ENCODE measurements around the gene NBDY.
"Not testable (repeated sequence)": the region's sequence is repeated elsewhere in the genome, so short reads cannot be mapped to it uniquely, and the experiment has no call there.

Gene NBDY

DNA sequence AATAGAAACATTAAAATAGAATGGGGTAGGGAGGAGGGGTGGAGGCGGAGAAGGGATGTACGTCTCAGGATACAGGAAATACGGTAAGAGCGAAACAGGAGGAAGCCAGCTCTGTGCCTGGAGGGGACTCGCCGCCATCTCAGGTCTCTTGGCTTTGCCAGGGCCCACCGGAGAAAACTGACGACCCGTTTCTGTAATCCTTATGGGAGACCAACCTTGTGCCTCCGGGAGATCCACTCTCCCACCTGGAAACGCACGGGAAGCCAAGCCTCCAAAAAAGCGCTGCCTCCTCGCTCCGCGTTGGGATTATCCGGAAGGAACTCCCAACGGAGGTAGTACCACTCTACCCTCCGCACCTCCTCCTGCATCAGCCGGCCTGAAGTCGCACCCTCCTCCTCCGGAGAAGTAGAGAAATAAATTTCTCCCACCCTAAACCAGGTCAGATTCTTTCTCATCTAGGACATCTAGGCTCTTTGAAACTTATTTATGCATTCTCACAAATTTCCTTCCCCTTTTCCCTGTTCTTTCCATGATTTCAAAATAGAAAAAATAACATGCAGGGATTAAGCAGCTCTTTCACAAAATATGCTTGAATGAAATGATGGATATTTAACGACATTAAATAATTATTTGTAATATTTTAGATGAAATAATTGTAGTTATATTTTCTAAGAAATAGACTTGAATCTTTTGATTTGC is at the start of gene NBDY:
Gene NBDY, plus strand, starts transcription at position 92 of the 699 bp plus-strand sequence. Its CDS starts 111 bp downstream, at position 203.
- peaks cover 26% of the 10 kb centered on the region for H3K79me2 ChIP-seq (ENCODE audit: control insufficient read depth, insufficient read depth, low read length, unreplicated experiment)
- peak within 1 kb of the TSS; percentile 94 for H2AFZ ChIP-seq (ENCODE audit: low read length, unreplicated experiment)

GRCh38 chrX:56704530-56704929 is 24.5 kb upstream of the NBDY start:
- H3K4me3 ChIP-seq (ENCODE audit: low read depth, low read length); H3K79me2 ChIP-seq (ENCODE audit: control insufficient read depth, insufficient read depth, low read length, unreplicated experiment); H3K27me3 ChIP-seq (ENCODE audit: insufficient read depth, low read length): not testable (repeated sequence)

More for the DNA sequence above, at the start of gene NBDY:
- Histone ChIP-seq H3K4me1 (ENCODE audit: control insufficient read depth, insufficient read depth, low read length, unreplicated experiment) (no peaks in the 10 kb centered on the region), H3K27me3 (ENCODE audit: insufficient read depth, low read length) (no peaks in the 10 kb centered on the region), H3K36me3 (ENCODE audit: insufficient read depth, low read length) (no peaks in the 10 kb centered on the region), H3K27ac (ENCODE audit: low read depth, low read length) (peak within 1 kb of the TSS; percentile 59), H3K4me3 (ENCODE audit: low read depth, low read length) (peak within 1 kb of the TSS; percentile 95)

GRCh38 chrX:56726605-56727004 is 2.4 kb upstream of the NBDY start:
- Histone ChIP-seq H3K27ac (ENCODE audit: low read depth, low read length) (no peak overlapping the region), H3K4me1 (ENCODE audit: control insufficient read depth, insufficient read depth, low read length, unreplicated experiment) (no peaks in the 10 kb centered on the region), H2AFZ (ENCODE audit: low read length, unreplicated experiment) (no peak overlapping the region), H3K79me2 (ENCODE audit: control insufficient read depth, insufficient read depth, low read length, unreplicated experiment) (peaks cover 14% of the 10 kb centered on the region), H3K4me3 (ENCODE audit: low read depth, low read length) (no peak overlapping the region), H3K27me3 (ENCODE audit: insufficient read depth, low read length) (no peaks in the 10 kb centered on the region), H3K36me3 (ENCODE audit: insufficient read depth, low read length) (no peaks in the 10 kb centered on the region)

More at GRCh38 chrX:56704530-56704929, 24.5 kb upstream of the NBDY start:
- not testable (repeated sequence) for H3K36me3 ChIP-seq (ENCODE audit: insufficient read depth, low read length); H2AFZ ChIP-seq (ENCODE audit: low read length, unreplicated experiment); H3K27ac ChIP-seq (ENCODE audit: low read depth, low read length); H3K4me1 ChIP-seq (ENCODE audit: control insufficient read depth, insufficient read depth, low read length, unreplicated experiment)

GRCh38 chrX:56727531-56727930 is 1.5 kb upstream of the NBDY start:
- H2AFZ ChIP-seq (ENCODE audit: low read length, unreplicated experiment) = peak overlapping the region; percentile 83

GRCh38 chrX:56728321-56728720 is 722 bp upstream of the NBDY start:
- H3K4me3 ChIP-seq (ENCODE audit: low read depth, low read length) = peak overlapping the region; percentile 95
- H3K36me3 ChIP-seq (ENCODE audit: insufficient read depth, low read length) = no peaks in the 10 kb centered on the region
- H3K79me2 ChIP-seq (ENCODE audit: control insufficient read depth, insufficient read depth, low read length, unreplicated experiment) = peaks cover 19% of the 10 kb centered on the region
- no peak overlapping the region for H3K27ac ChIP-seq (ENCODE audit: low read depth, low read length)
- H3K27me3 ChIP-seq (ENCODE audit: insufficient read depth, low read length) = no peaks in the 10 kb centered on the region
- H2AFZ ChIP-seq (ENCODE audit: low read length, unreplicated experiment) = peak overlapping the region; percentile 83
- no peaks in the 10 kb centered on the region for H3K4me1 ChIP-seq (ENCODE audit: control insufficient read depth, insufficient read depth, low read length, unreplicated experiment)

More at GRCh38 chrX:56727531-56727930, 1.5 kb upstream of the NBDY start:
- Histone ChIP-seq H3K36me3 (ENCODE audit: insufficient read depth, low read length) (no peaks in the 10 kb centered on the region), H3K27me3 (ENCODE audit: insufficient read depth, low read length) (no peaks in the 10 kb centered on the region), H3K4me3 (ENCODE audit: low read depth, low read length) (no peak overlapping the region), H3K27ac (ENCODE audit: low read depth, low read length) (no peak overlapping the region), H3K4me1 (ENCODE audit: control insufficient read depth, insufficient read depth, low read length, unreplicated experiment) (no peaks in the 10 kb centered on the region), H3K79me2 (ENCODE audit: control insufficient read depth, insufficient read depth, low read length, unreplicated experiment) (peaks cover 19% of the 10 kb centered on the region)

DNA sequence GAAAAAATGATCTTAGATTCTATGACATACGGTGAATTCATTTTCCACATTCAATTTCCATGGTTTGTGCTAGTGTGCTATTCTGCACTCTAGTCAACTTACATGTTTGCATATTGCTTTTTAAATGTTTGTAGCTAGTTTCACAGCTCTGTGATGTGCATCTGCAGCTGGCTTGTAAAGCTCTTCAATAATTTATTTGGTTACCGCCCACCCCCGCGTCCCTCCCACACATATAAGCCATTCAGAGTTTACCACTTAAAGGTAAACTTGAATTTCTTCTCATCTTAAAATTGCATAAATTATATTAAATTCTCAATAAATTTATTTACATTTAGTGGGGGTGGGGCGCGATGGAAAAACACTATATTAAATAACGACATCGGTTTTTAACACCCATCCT is 291 bp upstream of the NBDY start:
- H3K27ac ChIP-seq (ENCODE audit: low read depth, low read length) = no peak overlapping the region
- H3K27me3 ChIP-seq (ENCODE audit: insufficient read depth, low read length) = no peaks in the 10 kb centered on the region
- H3K4me1 ChIP-seq (ENCODE audit: control insufficient read depth, insufficient read depth, low read length, unreplicated experiment) = no peaks in the 10 kb centered on the region
- peaks cover 21% of the 10 kb centered on the region for H3K79me2 ChIP-seq (ENCODE audit: control insufficient read depth, insufficient read depth, low read length, unreplicated experiment)
- H3K36me3 ChIP-seq (ENCODE audit: insufficient read depth, low read length) = no peaks in the 10 kb centered on the region
- peak overlapping the region; percentile 95 for H3K4me3 ChIP-seq (ENCODE audit: low read depth, low read length)
- H2AFZ ChIP-seq (ENCODE audit: low read length, unreplicated experiment) = peak overlapping the region; percentile 67

GRCh38 chrX:56733459-56734046 is 4.5 kb downstream of the NBDY start:
- Histone ChIP-seq H3K27ac (ENCODE audit: low read depth, low read length) (no peak overlapping the region), H3K36me3 (ENCODE audit: insufficient read depth, low read length) (no peaks in the 10 kb centered on the region; the same call in 1 of the 2 replicates), H3K27me3 (ENCODE audit: insufficient read depth, low read length) (no peaks in the 10 kb centered on the region), H2AFZ (ENCODE audit: low read length, unreplicated experiment) (no peak overlapping the region), H3K79me2 (ENCODE audit: control insufficient read depth, insufficient read depth, low read length, unreplicated experiment) (peaks cover 37% of the 10 kb centered on the region), H3K4me1 (ENCODE audit: control insufficient read depth, insufficient read depth, low read length, unreplicated experiment) (no peaks in the 10 kb centered on the region), H3K4me3 (ENCODE audit: low read depth, low read length) (no peak overlapping the region)

DNA sequence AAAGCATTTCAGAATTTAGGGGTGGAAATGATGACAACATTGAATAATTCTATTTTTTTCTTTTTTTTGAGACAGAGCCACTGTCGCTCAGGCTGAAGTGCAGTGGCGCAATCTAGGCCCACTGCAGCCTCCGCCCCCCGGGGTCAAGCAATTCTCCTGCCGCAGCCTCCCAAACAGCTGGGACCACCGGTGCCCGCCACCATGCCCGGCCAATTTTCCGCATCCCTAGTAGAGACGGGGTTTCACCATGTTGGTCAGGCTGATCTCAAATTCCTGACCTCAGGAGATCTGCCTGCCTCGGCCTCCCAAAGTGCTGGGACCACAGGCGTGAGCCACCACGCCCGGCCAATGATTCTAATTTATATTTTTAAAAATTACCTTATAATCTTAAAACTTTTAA is 7.2 kb downstream of the NBDY start:
- H2AFZ ChIP-seq (ENCODE audit: low read length, unreplicated experiment) = no peak overlapping the region
- H3K79me2 ChIP-seq (ENCODE audit: control insufficient read depth, insufficient read depth, low read length, unreplicated experiment) = peaks cover 29% of the 10 kb centered on the region
- no peaks in the 10 kb centered on the region; the same call in 1 of the 2 replicates for H3K36me3 ChIP-seq (ENCODE audit: insufficient read depth, low read length)
- no peak overlapping the region for H3K4me3 ChIP-seq (ENCODE audit: low read depth, low read length)
- H3K27me3 ChIP-seq (ENCODE audit: insufficient read depth, low read length) = no peaks in the 10 kb centered on the region
- H3K4me1 ChIP-seq (ENCODE audit: control insufficient read depth, insufficient read depth, low read length, unreplicated experiment) = no peaks in the 10 kb centered on the region
- H3K27ac ChIP-seq (ENCODE audit: low read depth, low read length) = no peak overlapping the region

DNA sequence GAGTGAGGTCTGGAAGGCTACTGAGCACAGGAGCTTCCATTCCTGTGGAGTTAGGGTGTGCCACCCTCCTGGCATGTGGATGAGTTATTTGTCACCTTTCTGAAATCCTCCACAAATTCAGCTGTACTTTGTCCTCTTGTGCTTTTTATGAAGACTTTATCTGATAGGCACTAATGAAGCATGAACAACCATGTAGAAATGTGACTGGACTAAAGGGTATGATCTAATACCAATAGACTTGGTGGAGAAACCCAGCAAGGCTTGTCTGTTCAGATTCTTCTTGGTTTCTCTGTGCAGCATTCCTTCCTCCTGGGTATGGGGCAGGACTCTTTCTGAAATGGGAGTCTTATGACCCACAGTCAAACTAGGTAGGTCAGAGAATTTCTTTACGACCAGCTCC is 9.6 kb downstream of the NBDY start:
- Histone ChIP-seq H3K4me3 (ENCODE audit: low read depth, low read length) (no peak overlapping the region), H3K27ac (ENCODE audit: low read depth, low read length) (no peak overlapping the region), H3K36me3 (ENCODE audit: insufficient read depth, low read length) (no peaks in the 10 kb centered on the region; the same call in 1 of the 2 replicates), H3K27me3 (ENCODE audit: insufficient read depth, low read length) (no peaks in the 10 kb centered on the region), H3K4me1 (ENCODE audit: control insufficient read depth, insufficient read depth, low read length, unreplicated experiment) (no peaks in the 10 kb centered on the region), H2AFZ (ENCODE audit: low read length, unreplicated experiment) (no peak overlapping the region), H3K79me2 (ENCODE audit: control insufficient read depth, insufficient read depth, low read length, unreplicated experiment) (peaks cover 34% of the 10 kb centered on the region)

DNA sequence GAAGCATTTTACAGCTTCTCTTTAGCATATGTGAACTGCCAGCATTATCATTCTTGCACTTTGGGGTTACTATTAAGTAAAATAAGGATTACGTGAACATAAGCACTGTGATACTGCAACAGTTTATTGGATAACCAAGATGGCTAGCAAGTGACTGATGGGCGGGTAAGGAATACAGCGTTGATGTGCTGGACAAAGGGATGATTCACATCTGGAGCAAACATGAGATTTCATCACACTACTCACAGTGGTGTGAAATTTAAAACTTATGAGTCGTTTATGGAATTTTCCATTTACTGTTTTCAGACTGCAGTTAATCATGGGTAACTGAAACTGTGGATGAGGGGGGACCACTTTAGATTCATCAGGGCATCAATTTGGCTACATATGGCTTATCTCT is 16.0 kb downstream of the NBDY start:
- no peak overlapping the region for H2AFZ ChIP-seq (ENCODE audit: low read length, unreplicated experiment)
- H3K79me2 ChIP-seq (ENCODE audit: control insufficient read depth, insufficient read depth, low read length, unreplicated experiment) = peaks cover 36% of the 10 kb centered on the region
- H3K27me3 ChIP-seq (ENCODE audit: insufficient read depth, low read length) = no peaks in the 10 kb centered on the region
- H3K27ac ChIP-seq (ENCODE audit: low read depth, low read length) = no peak overlapping the region
- H3K4me1 ChIP-seq (ENCODE audit: control insufficient read depth, insufficient read depth, low read length, unreplicated experiment) = peaks cover 5% of the 10 kb centered on the region
- H3K36me3 ChIP-seq (ENCODE audit: insufficient read depth, low read length) = no peaks in the 10 kb centered on the region; the same call in 1 of the 2 replicates
- H3K4me3 ChIP-seq (ENCODE audit: low read depth, low read length) = no peak overlapping the region

DNA sequence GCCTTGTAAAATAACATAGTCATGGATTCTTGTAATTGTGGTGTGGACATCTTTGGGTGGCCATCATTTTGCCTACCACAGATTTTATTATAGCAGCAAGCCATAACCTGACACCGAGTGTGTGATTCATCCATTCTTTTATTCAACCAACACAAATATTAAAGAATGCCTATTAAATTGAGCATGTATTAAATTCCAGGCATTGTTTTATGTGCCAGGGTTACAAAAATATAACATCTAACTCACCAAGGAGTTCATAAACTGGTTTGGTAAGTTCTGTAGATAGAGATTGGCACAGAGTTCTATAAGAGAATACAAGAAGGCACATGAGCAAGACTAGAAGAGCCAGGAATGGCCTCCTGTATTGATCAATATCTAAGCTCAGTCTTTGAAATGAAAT is 18.0 kb downstream of the NBDY start:
- H3K36me3 ChIP-seq (ENCODE audit: insufficient read depth, low read length) = no peaks in the 10 kb centered on the region
- H3K79me2 ChIP-seq (ENCODE audit: control insufficient read depth, insufficient read depth, low read length, unreplicated experiment) = peaks cover 30% of the 10 kb centered on the region
- H3K27me3 ChIP-seq (ENCODE audit: insufficient read depth, low read length) = no peaks in the 10 kb centered on the region
- no peak overlapping the region for H2AFZ ChIP-seq (ENCODE audit: low read length, unreplicated experiment)
- no peak overlapping the region for H3K4me3 ChIP-seq (ENCODE audit: low read depth, low read length)
- peaks cover 12% of the 10 kb centered on the region for H3K4me1 ChIP-seq (ENCODE audit: control insufficient read depth, insufficient read depth, low read length, unreplicated experiment)
- no peak overlapping the region for H3K27ac ChIP-seq (ENCODE audit: low read depth, low read length)

Measured in ACC112 (cell line).